ENCODE measurements around the gene CSE1L. TPM values are rescaled to one million over a fixed set of nuclear protein-coding genes. Genes with fewer than 3 reads are reported as not detected.

The CSE1L gene
- total RNA-seq, 1 experiment from 2014 or later, result 246 TPM

DNA sequence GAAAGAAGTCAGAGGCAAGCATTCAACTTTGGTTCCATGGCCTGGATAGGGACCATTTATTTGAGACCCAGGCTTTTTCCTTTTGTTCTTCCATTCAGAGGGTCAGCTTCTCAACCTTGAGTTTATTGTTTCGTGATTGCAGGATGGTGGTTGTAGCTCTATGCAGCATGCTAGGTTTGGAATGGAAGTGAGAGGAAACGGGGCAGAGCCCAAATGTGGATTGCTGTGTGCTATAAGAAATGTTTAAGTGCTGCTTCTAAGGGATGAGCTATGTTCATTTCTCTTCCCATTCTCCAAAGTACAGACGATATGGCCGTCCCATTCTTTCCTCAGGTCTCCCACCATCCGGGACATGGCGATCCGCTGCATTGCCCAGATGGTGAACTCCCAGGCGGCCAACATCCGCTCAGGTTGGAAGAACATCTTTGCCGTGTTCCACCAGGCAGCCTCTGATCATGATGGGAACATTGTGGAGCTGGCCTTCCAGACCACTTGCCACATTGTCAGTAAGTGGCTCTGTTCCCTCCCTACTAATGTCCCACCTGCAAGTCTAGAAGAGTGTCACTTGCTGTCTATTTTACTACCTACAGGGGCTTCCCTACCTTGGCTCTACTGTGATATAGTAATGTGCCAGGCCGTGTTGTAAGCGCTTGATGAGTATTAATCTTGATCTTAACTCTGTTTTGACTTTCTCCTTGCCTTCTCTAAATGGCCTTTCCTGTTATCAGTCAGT is 36.0 kb upstream of the CSE1L start:
- TF ChIP-seq, protein P1, sequence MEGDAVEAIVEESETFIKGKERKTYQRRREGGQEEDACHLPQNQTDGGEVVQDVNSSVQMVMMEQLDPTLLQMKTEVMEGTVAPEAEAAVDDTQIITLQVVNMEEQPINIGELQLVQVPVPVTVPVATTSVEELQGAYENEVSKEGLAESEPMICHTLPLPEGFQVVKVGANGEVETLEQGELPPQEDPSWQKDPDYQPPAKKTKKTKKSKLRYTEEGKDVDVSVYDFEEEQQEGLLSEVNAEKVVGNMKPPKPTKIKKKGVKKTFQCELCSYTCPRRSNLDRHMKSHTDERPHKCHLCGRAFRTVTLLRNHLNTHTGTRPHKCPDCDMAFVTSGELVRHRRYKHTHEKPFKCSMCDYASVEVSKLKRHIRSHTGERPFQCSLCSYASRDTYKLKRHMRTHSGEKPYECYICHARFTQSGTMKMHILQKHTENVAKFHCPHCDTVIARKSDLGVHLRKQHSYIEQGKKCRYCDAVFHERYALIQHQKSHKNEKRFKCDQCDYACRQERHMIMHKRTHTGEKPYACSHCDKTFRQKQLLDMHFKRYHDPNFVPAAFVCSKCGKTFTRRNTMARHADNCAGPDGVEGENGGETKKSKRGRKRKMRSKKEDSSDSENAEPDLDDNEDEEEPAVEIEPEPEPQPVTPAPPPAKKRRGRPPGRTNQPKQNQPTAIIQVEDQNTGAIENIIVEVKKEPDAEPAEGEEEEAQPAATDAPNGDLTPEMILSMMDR (conservative IDR thresholded peaks at IDR 0.05), result no peak

More for the DNA sequence above, 36.0 kb upstream of the CSE1L start:
- no peak overlapping the region for H3K23ac ChIP-seq (ENCODE audit: insufficient read length, low read depth, low read length)
- DNase-seq, result no peak
- no peak overlapping the region for H2BK120ac ChIP-seq (ENCODE audit: low read depth, low read length, poor library complexity, severe bottlenecking)
- Mint-ChIP-seq H3K9me3 (no peaks in the 10 kb centered on the region), H3K36me3 (ENCODE audit: insufficient read depth in 1 of 3, low read depth in 3 of 3) (peaks cover 13 to 61% (median 28%) of the 10 kb centered on the region in 3 experiments; a peak in 6 of 7 replicates), H3K4me3 (no peak overlapping the region), H3K4me1 (peaks cover 0 to 6% of the 10 kb centered on the region in 2 experiments; a peak in 2 of 4 replicates), H3K27me3 (ENCODE audit: low read depth) (no peaks in the 10 kb centered on the region), H3K27ac (no peak overlapping the region)
- no peaks in the 10 kb centered on the region for H3K9me3 ChIP-seq (ENCODE audit: control insufficient read depth, low read depth, low read length)
- H2BK20ac ChIP-seq (ENCODE audit: low read depth, low read length, poor library complexity, severe bottlenecking), result no peak overlapping the region
- no peak overlapping the region for H3K4ac ChIP-seq (ENCODE audit: low read depth, low read length)
- no CpG with 5 or more reads among the region's 12 CpGs for WGBS (ENCODE audit: extremely low coverage, insufficient read length, low lambda C conversion rate)
- H3K4me2 ChIP-seq (ENCODE audit: insufficient read depth, insufficient read length, low read length), result no peak overlapping the region
- no peak overlapping the region for H3T11ph ChIP-seq (ENCODE audit: low read length)
- H3K18ac ChIP-seq (ENCODE audit: insufficient read length, low read depth, low read length), result no peak overlapping the region
- H2BK15ac ChIP-seq (ENCODE audit: low read depth, low read length), result no peak overlapping the region
- no peak overlapping the region for H2AK5ac ChIP-seq (ENCODE audit: insufficient read length, low read length)
- H4K8ac ChIP-seq (replicated peaks; ENCODE audit: insufficient read length, low read depth, low read length), result no peak overlapping the region
- no peaks in the 10 kb centered on the region for H3K79me1 ChIP-seq (ENCODE audit: insufficient read depth, low read depth, low read length, poor library complexity, severe bottlenecking)
- H2BK5ac ChIP-seq (ENCODE audit: insufficient read length, low read length), result no peak overlapping the region
- no peaks in the 10 kb centered on the region for H3K27me3 ChIP-seq (ENCODE audit: insufficient read depth, low read length)
- no peak overlapping the region for H3K56ac ChIP-seq (ENCODE audit: insufficient read length, low read depth, low read length)
- H2AFZ ChIP-seq (ENCODE audit: low read length), result no peak overlapping the region
- H4K20me1 ChIP-seq (ENCODE audit: control insufficient read depth, insufficient read depth, insufficient read length), result no peaks in the 10 kb centered on the region
- no peaks in the 10 kb centered on the region for H3K4me1 ChIP-seq (ENCODE audit: insufficient read depth, low read length)
- H3K79me2 ChIP-seq (ENCODE audit: insufficient read depth, low read length), result no peaks in the 10 kb centered on the region
- no peak overlapping the region for H4K91ac ChIP-seq (ENCODE audit: insufficient read length, low read depth, low read length)
- H2BK12ac ChIP-seq (ENCODE audit: insufficient read length, low read depth, low read length), result no peak overlapping the region
- H3K27ac ChIP-seq (ENCODE audit: insufficient read length, low read depth, low read length), result no peak overlapping the region
- H3K14ac ChIP-seq (ENCODE audit: insufficient read depth, low read length), result no peak overlapping the region
- H4K5ac ChIP-seq (ENCODE audit: insufficient read length, low read depth, low read length), result no peak overlapping the region
- no peaks in the 10 kb centered on the region for H3K23me2 ChIP-seq (ENCODE audit: insufficient read length, low read depth, low read length, poor library complexity, severe bottlenecking)
- H3K9ac ChIP-seq (ENCODE audit: extremely low read depth, insufficient read length, low read length), result no peak overlapping the region

Measured in H9 (cell line).